Smooth muscle cell (in vitro differentiated cells): ENCODE data around the gene HHAT. TPM values are rescaled to one million over a fixed set of nuclear protein-coding genes. Genes with fewer than 3 reads are reported as not detected.

ENCODE experiments used
- DNase-seq: peaks from one replicate; lab custom pipeline; 2025; ENCODE audit not compliant: unreplicated experiment; lab: John Stamatoyannopoulos, UW
- H2AFZ ChIP-seq: fragments of 200-600 bp; sonication (generic); 2 replicates; pipeline ENCODE4 v1.6.0; 2016; ENCODE audit warnings: antibody characterized with exemption, low read depth, mild to moderate bottlenecking
- H3F3A ChIP-seq: fragments of 200-600 bp; sonication (generic); 2 replicates; pipeline ENCODE4 v1.6.0; 2017; ENCODE audit warnings: antibody characterized with exemption, low read depth
- H3K27ac ChIP-seq: fragments of 200-600 bp; sonication (generic); 2 replicates; pipeline ENCODE4 v1.5.1; 2016; ENCODE audit warnings: low read depth, mild to moderate bottlenecking
- H3K27me3 ChIP-seq: fragments of 200-600 bp; sonication (generic); 2 replicates; pipeline ENCODE4 v1.6.1; 2016; ENCODE audit warnings: low read depth, mild to moderate bottlenecking
- H3K36me3 ChIP-seq: fragments of 200-600 bp; sonication (generic); 2 replicates; pipeline ENCODE4 v1.5.1; 2016; ENCODE audit warnings: low read depth
- H3K4me1 ChIP-seq: fragments of 200-600 bp; sonication (generic); 2 replicates; pipeline ENCODE4 v1.5.1; 2016; ENCODE audit warnings: low read depth
- H3K4me2 ChIP-seq: fragments of 200-600 bp; sonication (generic); 2 replicates; pipeline ENCODE4 v1.6.0; 2016; ENCODE audit warnings: mild to moderate bottlenecking
- H3K4me3 ChIP-seq: fragments of 200-600 bp; sonication (generic); 2 replicates; pipeline ENCODE4 v1.5.1; 2016; ENCODE audit warnings: mild to moderate bottlenecking
- H3K79me2 ChIP-seq: fragments of 200-600 bp; sonication (generic); 2 replicates; pipeline ENCODE4 v1.6.0; 2016; ENCODE audit warnings: low read depth, mild to moderate bottlenecking
- H3K9ac ChIP-seq: fragments of 200-600 bp; sonication (generic); 2 replicates; pipeline ENCODE4 v1.6.0; 2016; ENCODE audit warnings: low read depth
- H3K9me3 ChIP-seq: fragments of 200-600 bp; sonication (generic); replicated peaks from 2 replicates; pipeline ENCODE4 v1.5.1; 2016; ENCODE audit warnings: low read depth
- H4K20me1 ChIP-seq: fragments of 200-600 bp; sonication (generic); 2 replicates; pipeline ENCODE4 v1.6.0; 2016; ENCODE audit warnings: low read depth
- WGBS: methylation state at CpG from one replicate; pipeline ENCODE4 v1.1.7; 2016; ENCODE audit warnings: low lambda C conversion rate; 5-methylcytosine and 5-hydroxymethylcytosine counted together
- polyA plus RNA-seq: library from polyadenylated mRNA; unstranded; fragments of >200 nt; fragmentation: Nextera tagmentation; extraction: Ambion mirVana; gene quantifications from 2 replicates; pipeline ENCODE4 v1.2.1, GENCODE V29; 2016
- total RNA-seq: library from RNA; depleted of rRNA; stranded (reverse); fragments of >200 nt; gene quantifications from 2 replicates; pipeline ENCODE4 v1.2.3, GENCODE V29; 2014
- TF ChIP-seq, protein P1 (sequence below): fragments of 200-600 bp; sonication (generic); IDR thresholded peaks from 2 replicates; pipeline ENCODE4 v1.5.1; 2017; ENCODE audit warnings: borderline replicate concordance, mild to moderate bottlenecking, antibody characterized with exemption; ENCODE audit not compliant: insufficient read depth, poor library complexity, severe bottlenecking

HHAT gene
- total and polyA plus RNA-seq, 2 experiments from 2014 or later, result 4.6 to 9.8 TPM

- Histone ChIP-seq H3K4me1 (no peaks in the 10 kb centered on the region), H3K4me2 (no peak overlapping the region), H4K20me1 (no peaks in the 10 kb centered on the region), H3F3A (no peaks in the 10 kb centered on the region), H3K9ac (no peak overlapping the region), H3K9me3 (no peaks in the 10 kb centered on the region), H3K36me3 (no peaks in the 10 kb centered on the region), H3K4me3 (no peak overlapping the region), H3K27me3 (peaks cover 6% of the 10 kb centered on the region), H3K79me2 (no peaks in the 10 kb centered on the region), H2AFZ (no peak overlapping the region), H3K27ac (no peak overlapping the region)
- WGBS, result 81% methylated on average over 1 of the region's 1 CpG
- no peak for DNase-seq
- TF ChIP-seq, protein P1, sequence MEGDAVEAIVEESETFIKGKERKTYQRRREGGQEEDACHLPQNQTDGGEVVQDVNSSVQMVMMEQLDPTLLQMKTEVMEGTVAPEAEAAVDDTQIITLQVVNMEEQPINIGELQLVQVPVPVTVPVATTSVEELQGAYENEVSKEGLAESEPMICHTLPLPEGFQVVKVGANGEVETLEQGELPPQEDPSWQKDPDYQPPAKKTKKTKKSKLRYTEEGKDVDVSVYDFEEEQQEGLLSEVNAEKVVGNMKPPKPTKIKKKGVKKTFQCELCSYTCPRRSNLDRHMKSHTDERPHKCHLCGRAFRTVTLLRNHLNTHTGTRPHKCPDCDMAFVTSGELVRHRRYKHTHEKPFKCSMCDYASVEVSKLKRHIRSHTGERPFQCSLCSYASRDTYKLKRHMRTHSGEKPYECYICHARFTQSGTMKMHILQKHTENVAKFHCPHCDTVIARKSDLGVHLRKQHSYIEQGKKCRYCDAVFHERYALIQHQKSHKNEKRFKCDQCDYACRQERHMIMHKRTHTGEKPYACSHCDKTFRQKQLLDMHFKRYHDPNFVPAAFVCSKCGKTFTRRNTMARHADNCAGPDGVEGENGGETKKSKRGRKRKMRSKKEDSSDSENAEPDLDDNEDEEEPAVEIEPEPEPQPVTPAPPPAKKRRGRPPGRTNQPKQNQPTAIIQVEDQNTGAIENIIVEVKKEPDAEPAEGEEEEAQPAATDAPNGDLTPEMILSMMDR, result no peak
These were observed 371.4 kb downstream of the HHAT start for GRCh38 chr1:210700083-210700482.

- H2AFZ ChIP-seq, result no peak overlapping the region
These were observed 371.8 kb downstream of the HHAT start for GRCh38 chr1:210700511-210700910.

GRCh38 chr1:210702506-210702905 lies 373.8 kb downstream of the HHAT start:
- H3K27ac ChIP-seq, result no peak overlapping the region
- no peaks in the 10 kb centered on the region for H3K9me3 ChIP-seq
- no peak overlapping the region for H2AFZ ChIP-seq
- TF ChIP-seq, protein P1, result no peak
- no peaks in the 10 kb centered on the region for H3K36me3 ChIP-seq
- WGBS, result 91% methylated on average over 2 of the region's 2 CpGs
- no peak overlapping the region for H3K4me3 ChIP-seq
- H3K9ac ChIP-seq, result no peak overlapping the region
- H3F3A ChIP-seq, result no peaks in the 10 kb centered on the region
- no peaks in the 10 kb centered on the region for H3K79me2 ChIP-seq
- H3K4me1 ChIP-seq, result peaks cover 5% of the 10 kb centered on the region
- no peak overlapping the region for H3K4me2 ChIP-seq
- no peaks in the 10 kb centered on the region for H3K27me3 ChIP-seq
- no peak for DNase-seq
- H4K20me1 ChIP-seq, result no peaks in the 10 kb centered on the region

More at GRCh38 chr1:210700511-210700910, 371.8 kb downstream of the HHAT start:
- no peak overlapping the region for H3K27ac ChIP-seq
- no peaks in the 10 kb centered on the region for H3K36me3 ChIP-seq
- no peak overlapping the region for H3K9ac ChIP-seq
- no peaks in the 10 kb centered on the region for H4K20me1 ChIP-seq
- H3K4me2 ChIP-seq, result no peak overlapping the region
- no peaks in the 10 kb centered on the region for H3F3A ChIP-seq
- H3K4me3 ChIP-seq, result no peak overlapping the region
- 41% methylated on average over 2 of the region's 2 CpGs for WGBS
- TF ChIP-seq, protein P1, result no peak
- no peak for DNase-seq
- no peaks in the 10 kb centered on the region for H3K9me3 ChIP-seq
- H3K4me1 ChIP-seq, result no peaks in the 10 kb centered on the region
- no peaks in the 10 kb centered on the region for H3K79me2 ChIP-seq
- H3K27me3 ChIP-seq, result peaks cover 6% of the 10 kb centered on the region

DNA sequence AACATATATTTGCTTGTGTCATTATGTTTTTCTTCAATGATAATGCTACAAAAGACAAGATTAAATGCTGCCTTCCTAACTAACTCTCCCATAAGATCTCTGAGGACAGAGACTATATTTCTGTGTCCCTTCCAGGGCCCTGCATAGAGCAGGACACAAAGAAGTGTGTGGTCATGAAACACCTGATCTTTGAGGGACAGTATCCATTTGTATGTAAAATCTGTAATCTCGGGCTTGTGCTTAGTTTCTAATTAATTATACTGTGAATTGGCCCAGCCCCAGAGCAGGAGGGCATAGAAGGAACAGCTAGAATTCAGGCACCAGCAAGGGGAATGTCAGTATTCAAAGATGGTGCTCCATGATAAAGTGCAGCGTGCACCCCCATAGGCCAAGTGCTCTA lies 374.9 kb downstream of the HHAT start:
- H3K9me3 ChIP-seq, result no peaks in the 10 kb centered on the region
- no peaks in the 10 kb centered on the region for H3K36me3 ChIP-seq
- no peak overlapping the region for H3K4me2 ChIP-seq
- no peaks in the 10 kb centered on the region for H3F3A ChIP-seq
- no peak for DNase-seq
- no peak overlapping the region for H3K4me3 ChIP-seq
- peaks cover 15% of the 10 kb centered on the region for H3K4me1 ChIP-seq
- H3K79me2 ChIP-seq, result no peaks in the 10 kb centered on the region
- TF ChIP-seq, protein P1, result no peak
- peaks cover 10% of the 10 kb centered on the region for H3K27me3 ChIP-seq
- H3K27ac ChIP-seq, result no peak overlapping the region
- H2AFZ ChIP-seq, result no peak overlapping the region
- no peak overlapping the region for H3K9ac ChIP-seq
- 87% methylated on average over 2 of the region's 2 CpGs for WGBS
- no peaks in the 10 kb centered on the region for H4K20me1 ChIP-seq
